Ovary (tissue), 9 donors: Measurements from ENCODE around the gene ADGRE2. TPM values are rescaled to one million over a fixed set of nuclear protein-coding genes. Genes with fewer than 3 reads are reported as not detected.

ENCODE experiments used
- DNase-seq, 5 donors: peaks; one replicate each; pipeline ENCODE4 v3.0.0-alpha.2; 2019 to 2020
- H3K27ac ChIP-seq, 2 donors: fragments of 200-600 bp; one replicate each; pipeline versions ENCODE4 v1.5.1 to v1.8.0; 2019 to 2022
- H3K27me3 ChIP-seq: fragments of 200-600 bp; one replicate; pipeline ENCODE4 v1.8.0; 2022
- H3K36me3 ChIP-seq: fragments of 200-600 bp; sonication (generic); one replicate; pipeline ENCODE4 v1.5.1; 2019
- H3K4me1 ChIP-seq: one replicate; pipeline ENCODE4 v1.8.1; 2013; ENCODE audit warnings: mild to moderate bottlenecking, moderate library complexity; ENCODE audit not compliant: insufficient read depth
- H3K4me3 ChIP-seq: fragments of 200-600 bp; sonication (generic); one replicate; pipeline ENCODE4 v1.5.1; 2017
- H3K9me3 ChIP-seq, 2 donors: fragments of 200-600 bp in 1 of 2; sonication (generic) in 1 of 2; one replicate each; pipeline versions ENCODE4 v1.5.1 to v1.8.1; 2013 to 2019; ENCODE audit warnings: mild to moderate bottlenecking in 1 of 2, moderate library complexity in 1 of 2
- EP300 ChIP-seq: sonication (generic); formaldehyde crosslinking; IDR thresholded peaks from one replicate; pipeline ENCODE4 v1.6.1; 2017; ENCODE audit warnings: antibody characterized with exemption
- POLR2A ChIP-seq: fragments of 450-650 bp; IDR thresholded peaks from one replicate; pipeline ENCODE4 v1.6.1; 2017; ENCODE audit warnings: antibody characterized with exemption, mild to moderate bottlenecking, moderate library complexity
- whole genome bisulfite sequencing, 3 donors: extraction: QIAGEN DNeasy Blood & Tissue Kit in 1 of 3; methylation state at CpG; one replicate each; pipeline versions ENCODE4 v1.1.5 to v1.1.7; 2013 to 2017; 5-methylcytosine and 5-hydroxymethylcytosine counted together
- intact Hi-C, 4 donors: fragments of 100-400 bp; cut with DNase I; formaldehyde crosslinking; loops; one replicate each; pipeline versions ENCODE4 v1.11.0 to v1.15.1; 2022 to 2023
- polyA plus RNA-seq, 2 donors: library from polyadenylated mRNA; stranded (reverse); fragments of 200-250 nt in 1 of 2; fragments of 350-450 nt in 1 of 2; fragmentation: Illumina TruSeq in 1 of 2; extraction: RNeasy Lipid Tissue Mini Kit (QIAGEN cat#74804) in 1 of 2; gene quantifications; one replicate each; pipeline ENCODE4 v1.2.3, GENCODE V29; 2013 to 2014
- total RNA-seq, 7 donors: library from RNA; depleted of rRNA in 2 of 7; stranded (reverse); fragments of >200 nt in 2 of 7; fragmentation: NEBNext Ultra II Directional in 3 of 7; extraction: Animal tissue kit (Norgen Biotek cat#: 25700) in 3 of 7; gene quantifications; one replicate each; pipeline versions ENCODE4 v1.1.0 to v1.2.4, GENCODE V29; 2016 to 2023
- TF ChIP-seq, protein P1 (sequence below), 3 donors: fragments of 450-650 bp in 2 of 3; fragments of 200-600 bp in 1 of 3; IDR thresholded peaks; one replicate each; pipeline versions ENCODE4 v1.5.1 to v1.8.0; 2016 to 2022; ENCODE audit warnings: antibody characterized with exemption in 3 of 3, mild to moderate bottlenecking in 1 of 3
- donor health status: DM: no; HTN: no; CAD: no; lungs with moderate emphysema.
- donor health status: DM: no; HTN: no; CAD: no.
- donor health status: Bipolar disorder and iron deficiency.
- donor health status: DM: yes; HTN: yes; CAD: no.
- donor health status: DM: no; HTN: no; CAD: no.
- donor health status: DM: yes; HTN: yes; CAD: no.

ADGRE2 gene
- total and polyA plus RNA-seq, 9 donors = 0.24 to 4.2 (median 1.0) TPM

DNA sequence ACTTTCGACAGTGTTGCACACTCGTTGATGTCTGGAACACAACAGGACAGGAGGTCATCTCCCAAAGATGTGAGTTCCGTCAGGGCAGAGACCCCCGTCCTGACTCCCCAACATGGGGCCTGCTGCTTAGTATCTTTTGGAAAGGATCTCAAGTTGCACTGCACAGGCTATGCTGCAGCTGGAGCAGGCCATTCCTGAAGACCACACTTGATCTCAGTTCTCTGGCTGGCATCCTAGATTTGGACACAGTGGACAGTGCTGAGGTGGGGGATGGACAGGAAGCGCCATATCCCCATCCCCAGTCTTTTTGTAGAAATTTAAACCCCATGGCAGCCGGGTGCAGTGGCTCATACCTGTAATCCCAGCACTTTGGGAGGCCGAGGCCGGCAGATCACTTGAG is 5.9 kb downstream of the ADGRE2 start:
- Histone ChIP-seq H3K4me3 (no peak overlapping the region), H3K4me1 (no peaks in the 10 kb centered on the region), H3K27ac (no peak overlapping the region), H3K36me3 (no peaks in the 10 kb centered on the region), H3K27me3 (no peaks in the 10 kb centered on the region), H3K9me3 (no peaks in the 10 kb centered on the region)
- no peak for DNase-seq
- intact Hi-C loops = no loop called here
- 78 to 81% (median 79%) methylated on average over 8 of the region's 8 CpGs for WGBS, 3 donors
- TF ChIP-seq, protein P1, sequence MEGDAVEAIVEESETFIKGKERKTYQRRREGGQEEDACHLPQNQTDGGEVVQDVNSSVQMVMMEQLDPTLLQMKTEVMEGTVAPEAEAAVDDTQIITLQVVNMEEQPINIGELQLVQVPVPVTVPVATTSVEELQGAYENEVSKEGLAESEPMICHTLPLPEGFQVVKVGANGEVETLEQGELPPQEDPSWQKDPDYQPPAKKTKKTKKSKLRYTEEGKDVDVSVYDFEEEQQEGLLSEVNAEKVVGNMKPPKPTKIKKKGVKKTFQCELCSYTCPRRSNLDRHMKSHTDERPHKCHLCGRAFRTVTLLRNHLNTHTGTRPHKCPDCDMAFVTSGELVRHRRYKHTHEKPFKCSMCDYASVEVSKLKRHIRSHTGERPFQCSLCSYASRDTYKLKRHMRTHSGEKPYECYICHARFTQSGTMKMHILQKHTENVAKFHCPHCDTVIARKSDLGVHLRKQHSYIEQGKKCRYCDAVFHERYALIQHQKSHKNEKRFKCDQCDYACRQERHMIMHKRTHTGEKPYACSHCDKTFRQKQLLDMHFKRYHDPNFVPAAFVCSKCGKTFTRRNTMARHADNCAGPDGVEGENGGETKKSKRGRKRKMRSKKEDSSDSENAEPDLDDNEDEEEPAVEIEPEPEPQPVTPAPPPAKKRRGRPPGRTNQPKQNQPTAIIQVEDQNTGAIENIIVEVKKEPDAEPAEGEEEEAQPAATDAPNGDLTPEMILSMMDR (IDR thresholded peaks at IDR 0.05) = no peak

DNA sequence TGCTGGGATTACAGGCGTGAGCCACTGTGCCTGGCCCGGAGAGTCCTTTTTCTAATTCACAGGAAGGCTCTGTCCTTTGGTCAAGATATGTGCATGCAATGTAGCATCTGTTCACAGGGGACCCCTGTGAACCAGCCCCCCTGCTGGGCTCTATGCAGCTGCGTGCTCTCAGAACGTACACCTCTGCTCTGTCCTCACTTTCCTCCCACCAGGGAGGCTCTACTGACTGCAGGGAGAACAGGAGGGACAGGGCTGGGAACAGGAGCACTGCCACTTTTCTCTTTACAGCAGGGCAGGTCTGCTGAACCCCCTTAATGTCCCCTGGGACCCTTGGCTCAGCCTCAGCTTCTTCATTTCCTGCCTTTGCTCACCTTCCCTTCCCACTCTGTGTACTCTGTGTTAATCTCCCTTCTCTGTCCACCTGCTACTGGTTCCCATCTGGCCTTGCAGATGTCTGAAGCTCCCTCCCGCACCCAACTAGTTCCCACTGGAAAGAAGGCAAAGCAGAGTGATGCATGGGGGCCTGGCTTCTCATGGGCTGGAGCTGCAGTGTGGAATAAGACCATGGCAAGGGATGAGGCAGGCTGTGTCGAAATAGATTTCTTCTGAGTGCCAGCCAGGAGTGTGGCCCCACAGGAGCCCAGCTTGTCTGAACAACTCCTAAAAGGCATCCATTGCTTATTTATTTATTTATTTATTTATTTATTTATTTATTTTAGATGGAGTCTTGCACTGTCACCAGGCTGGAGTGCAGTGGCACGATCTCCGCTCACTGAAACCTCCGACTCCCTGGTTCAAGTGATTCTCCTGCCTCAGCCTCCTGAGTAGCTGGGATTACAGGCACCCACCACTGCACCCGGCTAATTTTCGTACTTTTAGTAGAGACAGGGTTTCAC is 7.2 kb downstream of the ADGRE2 start:
- WGBS, 3 donors = 68 to 76% (median 73%) methylated on average over 11 of the region's 11 CpGs
- Histone ChIP-seq H3K9me3 (no peaks in the 10 kb centered on the region), H3K4me3 (no peak overlapping the region), H3K27me3 (no peaks in the 10 kb centered on the region), H3K4me1 (no peaks in the 10 kb centered on the region), H3K27ac (no peak overlapping the region), H3K36me3 (no peaks in the 10 kb centered on the region)
- intact Hi-C loops = no loop called here
- TF ChIP-seq POLR2A = no peak
- no peak for TF ChIP-seq EP300
- TF ChIP-seq, protein P1 (IDR thresholded peaks at IDR 0.05) = no peak
- DNase-seq = no peak

DNA sequence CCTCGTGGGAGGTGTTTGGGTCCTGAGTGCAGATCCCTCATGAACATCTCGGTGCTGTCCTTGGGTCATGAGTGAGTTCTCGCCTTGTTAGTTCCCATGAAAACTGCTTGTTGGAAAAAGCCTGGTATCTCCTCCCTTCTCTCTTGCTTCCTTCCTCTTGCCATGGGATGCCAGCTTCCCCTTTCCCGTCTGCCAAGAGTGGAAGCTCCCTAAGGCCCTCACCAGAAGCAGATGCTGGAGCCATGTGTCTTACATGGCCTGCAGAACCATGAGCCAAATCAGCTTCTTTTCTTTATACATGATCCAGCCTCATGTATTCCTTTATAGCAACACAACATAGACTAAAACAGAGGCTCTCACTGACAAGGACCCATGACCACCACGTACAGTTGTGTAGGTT is 8.2 kb downstream of the ADGRE2 start:
- DNase-seq = no peak
- H3K9me3 ChIP-seq = no peaks in the 10 kb centered on the region
- H3K4me1 ChIP-seq = no peaks in the 10 kb centered on the region
- TF ChIP-seq EP300 (no peak), POLR2A (no peak)
- TF ChIP-seq, protein P1 (IDR thresholded peaks at IDR 0.05) = no peak
- WGBS, 3 donors = 67 to 73% (median 69%) methylated on average over 5 of the region's 5 CpGs
- intact Hi-C loops = no loop called here
- no peak overlapping the region for H3K27ac ChIP-seq
- H3K27me3 ChIP-seq = no peaks in the 10 kb centered on the region
- H3K36me3 ChIP-seq = no peaks in the 10 kb centered on the region
- no peak overlapping the region for H3K4me3 ChIP-seq

DNA sequence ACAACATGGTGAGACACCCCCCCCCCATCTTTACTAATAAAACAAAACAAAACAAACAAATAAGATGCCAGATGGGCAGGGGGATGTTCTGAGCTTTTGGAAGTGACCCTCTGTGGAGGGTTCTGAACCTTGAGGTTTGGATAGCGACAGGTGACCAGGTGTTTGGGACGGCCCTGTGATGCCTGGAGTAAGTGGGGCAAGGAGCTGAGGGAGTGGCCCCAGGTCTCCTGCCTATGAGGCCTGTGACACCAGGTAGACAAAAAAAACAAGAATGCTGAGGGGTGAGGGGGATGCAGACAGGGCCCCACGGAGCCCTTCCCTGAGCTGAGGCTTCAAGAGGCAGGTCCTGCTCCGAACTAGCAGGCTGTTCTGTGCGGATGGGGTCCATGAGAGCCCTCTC is 9.2 kb downstream of the ADGRE2 start:
- H3K27ac ChIP-seq = no peak overlapping the region
- H3K27me3 ChIP-seq = no peaks in the 10 kb centered on the region
- no peak overlapping the region for H3K4me3 ChIP-seq
- H3K4me1 ChIP-seq = no peaks in the 10 kb centered on the region
- 73 to 77% (median 77%) methylated on average over 5 of the region's 5 CpGs for WGBS, 3 donors
- no peak for DNase-seq
- no peaks in the 10 kb centered on the region for H3K36me3 ChIP-seq
- no peak for TF ChIP-seq EP300
- no peaks in the 10 kb centered on the region for H3K9me3 ChIP-seq
- intact Hi-C loops = no loop called here

DNA sequence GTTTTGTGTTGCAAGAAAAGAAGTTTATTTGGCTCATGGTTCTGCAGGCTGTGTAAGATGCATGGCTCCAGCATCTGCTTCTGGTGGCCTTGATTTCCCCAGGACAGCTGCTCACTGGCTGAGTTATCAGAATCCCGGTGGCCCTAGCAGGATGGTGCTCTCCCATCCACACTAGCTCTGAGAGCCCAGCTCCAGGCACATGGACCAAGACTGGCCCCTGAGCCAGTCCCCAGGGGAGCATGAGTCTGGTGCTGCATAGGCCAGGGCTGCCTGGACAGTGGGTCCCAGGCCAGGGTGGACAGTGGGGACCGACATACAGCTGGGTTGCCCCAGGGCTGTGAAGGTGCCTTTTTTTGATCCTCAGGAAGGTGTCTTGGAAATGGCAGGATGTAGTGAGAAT is 10.4 kb downstream of the ADGRE2 start:
- intact Hi-C loops = no loop called here
- H3K4me3 ChIP-seq = no peak overlapping the region

More for the DNA sequence above, 10.4 kb downstream of the ADGRE2 start:
- Histone ChIP-seq H3K4me1 (no peaks in the 10 kb centered on the region), H3K9me3 (no peaks in the 10 kb centered on the region), H3K27ac (no peak overlapping the region), H3K36me3 (no peaks in the 10 kb centered on the region), H3K27me3 (no peaks in the 10 kb centered on the region)
- WGBS, 3 donors = 69 to 77% (median 75%) methylated on average over 2 of the region's 2 CpGs
- TF ChIP-seq, protein P1 (IDR thresholded peaks at IDR 0.05) = no peak
- TF ChIP-seq EP300 = no peak
- TF ChIP-seq POLR2A = no peak
- DNase-seq = no peak
